ENCODE measurements around the gene MFN2.
A peak's percentile ranks its signal among the peaks of the same experiment; 100 is the strongest.

Gene MFN2

DNA sequence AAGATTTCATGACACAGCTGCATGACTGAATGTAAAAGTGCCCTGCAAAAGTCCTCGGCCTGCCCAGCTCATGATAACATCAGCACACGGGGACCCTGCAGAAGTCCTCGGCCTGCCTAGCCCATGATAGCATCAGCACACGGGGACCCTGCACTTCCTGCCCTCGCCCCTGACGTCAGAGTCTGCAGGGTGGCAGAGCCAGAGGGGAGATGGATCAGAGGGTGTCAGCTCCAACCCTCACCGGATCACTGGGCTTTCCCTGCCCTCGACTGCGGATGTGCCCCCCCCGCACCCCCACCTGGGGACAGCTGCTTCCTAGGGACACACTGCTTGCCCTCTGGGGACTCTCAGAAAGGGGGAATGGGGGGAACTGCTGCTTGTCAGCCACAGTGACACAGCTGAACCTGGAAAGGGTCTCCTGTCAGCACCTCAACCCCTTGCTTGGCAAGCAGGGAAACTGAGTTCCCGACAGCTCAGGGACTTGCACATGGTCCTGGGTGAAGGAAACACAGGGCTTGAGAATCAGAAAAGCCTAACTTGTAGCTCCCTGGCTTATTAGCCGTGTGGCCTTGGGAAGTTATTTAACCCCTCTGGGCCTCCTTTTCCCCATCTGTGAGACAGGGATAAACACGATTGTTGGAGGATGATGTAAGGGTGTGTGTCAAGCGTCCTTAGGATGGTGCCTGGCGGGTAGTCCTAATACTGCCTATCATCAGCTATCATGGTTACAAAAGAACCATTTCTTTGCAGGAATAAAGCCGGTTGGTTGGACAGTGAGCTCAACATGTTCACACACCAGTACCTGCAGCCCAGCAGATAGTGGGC is 30.7 kb downstream of the MFN2 start:
- Histone ChIP-seq H3K27ac (ENCODE audit: low read depth, low read length, severe bottlenecking) (no peak overlapping the region), H3K4me3 (ENCODE audit: extremely low read depth, insufficient read depth, low read length, poor library complexity, severe bottlenecking) (no peak overlapping the region), H3K4me1 (ENCODE audit: control insufficient read depth, insufficient read depth, low read length, poor library complexity, severe bottlenecking) (peaks cover 5% of the 10 kb centered on the region), H3K36me3 (ENCODE audit: control insufficient read depth, insufficient read depth, low read length) (peaks cover 60% of the 10 kb centered on the region), H3K9me3 (ENCODE audit: control insufficient read depth, low read length) (no peaks in the 10 kb centered on the region)
- 93 to 98% methylated on average over 13 to 14 of the region's 16 CpGs for WGBS, 2 experiments (ENCODE audit: insufficient coverage in 2 of 2)

GRCh38 chr1:12011998-12012397 is 31.8 kb downstream of the MFN2 start:
- Histone ChIP-seq H3K36me3 (ENCODE audit: control insufficient read depth, insufficient read depth, low read length) (peaks cover 50% of the 10 kb centered on the region), H3K9me3 (ENCODE audit: control insufficient read depth, low read length) (no peaks in the 10 kb centered on the region), H3K27ac (ENCODE audit: low read depth, low read length, severe bottlenecking) (no peak overlapping the region), H3K4me3 (ENCODE audit: extremely low read depth, insufficient read depth, low read length, poor library complexity, severe bottlenecking) (no peak overlapping the region), H3K4me1 (ENCODE audit: control insufficient read depth, insufficient read depth, low read length, poor library complexity, severe bottlenecking) (peaks cover 5% of the 10 kb centered on the region)
- WGBS, 2 experiments (ENCODE audit: insufficient coverage in 2 of 2), result 94 to 100% methylated on average over 2 to 3 of the region's 4 CpGs

DNA sequence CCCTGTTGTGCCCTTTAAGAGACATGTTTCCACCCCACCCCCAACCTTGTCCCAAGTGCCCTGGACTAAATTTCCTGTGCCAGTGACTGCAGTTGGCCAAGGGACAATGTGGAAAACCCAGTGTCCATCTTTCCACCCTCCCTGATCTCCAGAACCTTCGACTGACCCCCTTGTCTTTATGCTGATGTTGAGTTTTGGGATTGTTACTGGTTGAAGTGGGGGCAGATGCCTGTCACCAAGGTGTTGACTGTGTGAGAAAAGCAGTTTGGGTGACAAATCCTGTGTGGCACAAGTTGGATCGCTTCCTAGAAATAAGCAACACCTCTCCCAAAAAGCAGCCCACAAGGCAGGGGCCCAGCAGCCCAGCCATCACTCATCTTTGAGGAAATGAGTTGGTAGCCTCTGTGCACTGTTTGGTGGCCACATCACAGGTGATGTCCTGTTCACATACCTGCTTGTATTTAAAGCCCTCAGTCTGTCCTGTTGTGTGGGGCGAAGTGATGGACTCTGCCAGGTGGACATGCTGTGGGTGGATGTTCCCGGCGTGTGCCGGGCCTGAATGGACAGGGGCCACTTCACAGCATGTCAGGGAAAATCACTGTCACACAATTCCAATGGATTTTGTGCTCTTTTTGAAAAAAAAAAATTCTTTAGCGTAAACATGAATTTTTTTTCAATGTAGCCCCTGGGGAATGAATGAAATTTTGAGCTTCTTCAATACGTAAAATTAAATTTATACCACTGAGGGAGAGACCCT is 32.5 kb downstream of the MFN2 start:
- Histone ChIP-seq H3K27ac (ENCODE audit: low read depth, low read length, severe bottlenecking) (no peak overlapping the region), H3K36me3 (ENCODE audit: control insufficient read depth, insufficient read depth, low read length) (peaks cover 42% of the 10 kb centered on the region), H3K4me1 (ENCODE audit: control insufficient read depth, insufficient read depth, low read length, poor library complexity, severe bottlenecking) (peaks cover 5% of the 10 kb centered on the region), H3K4me3 (ENCODE audit: extremely low read depth, insufficient read depth, low read length, poor library complexity, severe bottlenecking) (no peak overlapping the region), H3K9me3 (ENCODE audit: control insufficient read depth, low read length) (no peaks in the 10 kb centered on the region)
- WGBS, 2 experiments (ENCODE audit: insufficient coverage in 2 of 2), result 96 to 100% methylated on average over 4 to 5 of the region's 8 CpGs

DNA sequence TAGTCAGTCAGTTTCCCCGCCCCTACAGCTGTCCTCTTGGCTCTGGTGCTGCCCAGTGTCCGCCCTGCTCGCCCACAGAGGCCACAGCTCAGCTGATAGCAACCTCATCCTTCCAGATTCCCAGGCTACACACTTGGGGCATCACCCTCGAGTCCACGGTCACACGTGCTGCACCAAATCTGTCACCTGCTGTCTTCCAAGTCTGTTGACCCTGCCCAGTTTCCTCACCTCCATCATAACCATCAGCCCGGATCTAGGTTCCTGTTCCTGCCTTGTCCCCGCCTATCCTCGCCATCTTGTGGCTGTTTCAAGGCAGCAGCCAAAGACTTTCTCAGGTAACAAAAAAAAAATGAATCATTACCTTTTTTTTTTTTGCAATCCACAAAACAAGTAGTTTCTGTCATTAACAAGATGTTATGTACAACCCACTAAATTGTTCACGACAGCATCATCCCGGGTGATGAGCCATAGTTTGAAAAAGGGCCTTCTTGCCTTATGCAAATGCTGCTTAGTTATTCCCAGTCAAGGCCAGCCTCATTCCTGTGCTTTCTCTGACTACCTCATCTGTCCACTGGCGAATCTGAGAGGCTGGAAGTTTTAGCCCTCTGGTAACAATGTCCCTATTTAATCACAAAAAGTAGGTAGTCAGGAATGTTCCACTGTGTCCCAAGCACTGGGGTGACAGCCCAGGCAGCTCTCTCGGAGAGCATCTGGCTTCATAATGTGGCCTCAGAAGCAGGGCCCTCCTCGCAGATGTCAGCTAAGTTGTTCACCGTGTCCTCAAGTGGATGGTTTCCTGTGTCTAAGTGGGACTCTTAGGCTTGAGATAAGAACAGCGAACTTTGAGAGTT is 34.1 kb downstream of the MFN2 start:
- peaks cover 36% of the 10 kb centered on the region for H3K36me3 ChIP-seq (ENCODE audit: control insufficient read depth, insufficient read depth, low read length)
- peak overlapping the region; percentile 72 for H3K27ac ChIP-seq (ENCODE audit: low read depth, low read length, severe bottlenecking)
- no peak overlapping the region for H3K4me3 ChIP-seq (ENCODE audit: extremely low read depth, insufficient read depth, low read length, poor library complexity, severe bottlenecking)
- H3K4me1 ChIP-seq (ENCODE audit: control insufficient read depth, insufficient read depth, low read length, poor library complexity, severe bottlenecking), result peaks cover 5% of the 10 kb centered on the region
- 91% methylated on average over 12 to 15 of the region's 16 CpGs for WGBS, 2 experiments (ENCODE audit: insufficient coverage in 2 of 2)
- H3K9me3 ChIP-seq (ENCODE audit: control insufficient read depth, low read length), result no peaks in the 10 kb centered on the region

DNA sequence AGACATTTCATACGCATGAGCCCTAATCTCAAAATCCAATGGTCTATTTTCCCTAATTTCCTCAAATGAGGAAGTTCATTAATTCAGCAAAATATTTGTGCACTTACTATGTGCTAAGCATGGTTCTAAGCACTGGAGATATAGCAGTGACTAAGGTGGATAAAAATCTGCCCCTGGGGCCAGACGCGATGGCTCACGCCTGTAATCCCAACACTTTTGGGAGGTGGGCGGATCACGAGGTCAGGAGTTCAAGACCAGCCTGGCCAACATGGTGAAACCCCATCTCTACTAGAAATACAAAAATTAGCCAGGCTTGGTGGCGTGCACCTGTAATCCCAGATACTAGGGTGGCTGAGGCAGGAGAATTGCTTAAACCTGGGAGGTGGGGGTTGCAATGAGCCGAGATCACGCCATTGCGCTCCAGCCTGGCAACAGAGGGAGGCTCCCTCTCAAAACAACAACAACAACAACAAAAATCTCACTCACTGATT is 34.8 kb downstream of the MFN2 start:
- peaks cover 5% of the 10 kb centered on the region for H3K4me1 ChIP-seq (ENCODE audit: control insufficient read depth, insufficient read depth, low read length, poor library complexity, severe bottlenecking)
- no peak overlapping the region for H3K4me3 ChIP-seq (ENCODE audit: extremely low read depth, insufficient read depth, low read length, poor library complexity, severe bottlenecking)
- H3K36me3 ChIP-seq (ENCODE audit: control insufficient read depth, insufficient read depth, low read length), result peaks cover 30% of the 10 kb centered on the region
- no peaks in the 10 kb centered on the region for H3K9me3 ChIP-seq (ENCODE audit: control insufficient read depth, low read length)
- H3K27ac ChIP-seq (ENCODE audit: low read depth, low read length, severe bottlenecking), result peak overlapping the region; percentile 72
- 94 to 100% methylated on average over 7 of the region's 10 CpGs for WGBS, 2 experiments (ENCODE audit: insufficient coverage in 2 of 2)

DNA sequence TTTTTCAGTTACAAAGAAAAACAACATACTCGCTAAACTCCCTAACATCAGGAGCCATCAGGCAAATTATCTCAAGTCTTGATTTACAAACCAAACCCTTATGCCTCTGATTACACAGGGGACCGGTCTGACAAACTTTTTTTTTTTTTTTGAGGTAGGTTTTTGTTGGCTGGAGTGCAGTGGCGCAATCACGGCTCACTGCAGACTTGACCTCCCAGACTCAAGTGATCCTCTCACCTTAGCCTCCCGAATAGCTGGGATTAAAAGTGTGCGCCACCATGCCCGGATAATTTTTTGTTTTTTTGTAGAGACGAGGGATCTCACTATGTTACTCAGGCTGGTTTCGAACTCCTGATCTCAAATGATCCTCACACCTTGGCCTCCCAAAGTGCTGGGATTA is 35.3 kb downstream of the MFN2 start:
- H3K36me3 ChIP-seq (ENCODE audit: control insufficient read depth, insufficient read depth, low read length), result peaks cover 25% of the 10 kb centered on the region
- H3K27ac ChIP-seq (ENCODE audit: low read depth, low read length, severe bottlenecking), result no peak overlapping the region
- H3K9me3 ChIP-seq (ENCODE audit: control insufficient read depth, low read length), result no peaks in the 10 kb centered on the region
- no peak overlapping the region for H3K4me3 ChIP-seq (ENCODE audit: extremely low read depth, insufficient read depth, low read length, poor library complexity, severe bottlenecking)
- peaks cover 5% of the 10 kb centered on the region for H3K4me1 ChIP-seq (ENCODE audit: control insufficient read depth, insufficient read depth, low read length, poor library complexity, severe bottlenecking)
- WGBS, 2 experiments (ENCODE audit: insufficient coverage in 2 of 2), result 100% methylated on average over 2 to 6 of the region's 9 CpGs

- H3K4me1 ChIP-seq (ENCODE audit: control insufficient read depth, insufficient read depth, low read length, poor library complexity, severe bottlenecking), result peaks cover 5% of the 10 kb centered on the region
- no peak overlapping the region for H3K27ac ChIP-seq (ENCODE audit: low read depth, low read length, severe bottlenecking)
- H3K4me3 ChIP-seq (ENCODE audit: extremely low read depth, insufficient read depth, low read length, poor library complexity, severe bottlenecking), result no peak overlapping the region
- WGBS, 2 experiments (ENCODE audit: insufficient coverage in 2 of 2), result 82 to 93% methylated on average over 1 to 3 of the region's 3 CpGs
- peaks cover 18% of the 10 kb centered on the region for H3K36me3 ChIP-seq (ENCODE audit: control insufficient read depth, insufficient read depth, low read length)
- H3K9me3 ChIP-seq (ENCODE audit: control insufficient read depth, low read length), result no peaks in the 10 kb centered on the region
Measured at GRCh38 chr1:12016182-12016581, 35.9 kb downstream of the MFN2 start.

- H3K4me3 ChIP-seq (ENCODE audit: extremely low read depth, insufficient read depth, low read length, poor library complexity, severe bottlenecking), result peak overlapping the region; percentile 69
- peaks cover 2% of the 10 kb centered on the region for H3K4me1 ChIP-seq (ENCODE audit: control insufficient read depth, insufficient read depth, low read length, poor library complexity, severe bottlenecking)
- peaks cover 34% of the 10 kb centered on the region for H3K36me3 ChIP-seq (ENCODE audit: control insufficient read depth, insufficient read depth, low read length)
- H3K27ac ChIP-seq (ENCODE audit: low read depth, low read length, severe bottlenecking), result peak overlapping the region; percentile 92
- no peaks in the 10 kb centered on the region for H3K9me3 ChIP-seq (ENCODE audit: control insufficient read depth, low read length)
- WGBS, 2 experiments (ENCODE audit: insufficient coverage in 2 of 2), result 30 to 33% methylated on average over 3 to 4 of the region's 12 CpGs
Measured at GRCh38 chr1:12019858-12020509, 39.7 kb downstream of the MFN2 start.

DNA sequence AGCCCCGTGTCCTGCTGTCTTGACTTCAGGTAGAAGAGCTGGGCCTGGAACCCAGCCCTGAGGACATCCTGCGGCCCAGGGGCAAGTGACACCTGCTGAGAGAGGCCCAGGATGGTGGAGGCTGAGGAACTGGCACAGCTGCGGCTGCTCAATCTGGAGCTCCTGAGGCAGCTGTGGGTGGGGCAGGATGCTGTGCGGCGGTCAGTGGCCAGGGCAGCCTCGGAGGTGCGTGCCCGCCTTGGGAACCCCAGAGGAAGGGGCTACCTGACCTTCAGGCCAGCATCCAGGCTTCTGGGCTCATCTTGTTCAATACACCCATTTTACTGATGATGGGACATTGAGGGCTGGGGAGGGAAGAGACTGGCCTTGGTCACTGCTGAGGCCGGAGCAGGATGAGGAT is 41.4 kb downstream of the MFN2 start:
- 91 to 95% methylated on average over 5 to 8 of the region's 9 CpGs for WGBS, 2 experiments (ENCODE audit: insufficient coverage in 2 of 2)
- no peak overlapping the region for H3K27ac ChIP-seq (ENCODE audit: low read depth, low read length, severe bottlenecking)

GRCh38 chr1:12022036-12022435 is 41.8 kb downstream of the MFN2 start:
- 98% methylated on average over 12 to 14 of the region's 14 CpGs for WGBS, 2 experiments (ENCODE audit: insufficient coverage in 2 of 2)
- no peaks in the 10 kb centered on the region for H3K9me3 ChIP-seq (ENCODE audit: control insufficient read depth, low read length)
- H3K27ac ChIP-seq (ENCODE audit: low read depth, low read length, severe bottlenecking), result no peak overlapping the region
- peaks cover 54% of the 10 kb centered on the region for H3K36me3 ChIP-seq (ENCODE audit: control insufficient read depth, insufficient read depth, low read length)
- peaks cover 2% of the 10 kb centered on the region for H3K4me1 ChIP-seq (ENCODE audit: control insufficient read depth, insufficient read depth, low read length, poor library complexity, severe bottlenecking)
- H3K4me3 ChIP-seq (ENCODE audit: extremely low read depth, insufficient read depth, low read length, poor library complexity, severe bottlenecking), result no peak overlapping the region

More for the DNA sequence above, 41.4 kb downstream of the MFN2 start:
- Histone ChIP-seq H3K9me3 (ENCODE audit: control insufficient read depth, low read length) (no peaks in the 10 kb centered on the region), H3K36me3 (ENCODE audit: control insufficient read depth, insufficient read depth, low read length) (peaks cover 50% of the 10 kb centered on the region), H3K4me1 (ENCODE audit: control insufficient read depth, insufficient read depth, low read length, poor library complexity, severe bottlenecking) (peaks cover 2% of the 10 kb centered on the region), H3K4me3 (ENCODE audit: extremely low read depth, insufficient read depth, low read length, poor library complexity, severe bottlenecking) (no peak overlapping the region)
